ENCODE measurements around the gene CTCFL.

CTCFL gene

DNA sequence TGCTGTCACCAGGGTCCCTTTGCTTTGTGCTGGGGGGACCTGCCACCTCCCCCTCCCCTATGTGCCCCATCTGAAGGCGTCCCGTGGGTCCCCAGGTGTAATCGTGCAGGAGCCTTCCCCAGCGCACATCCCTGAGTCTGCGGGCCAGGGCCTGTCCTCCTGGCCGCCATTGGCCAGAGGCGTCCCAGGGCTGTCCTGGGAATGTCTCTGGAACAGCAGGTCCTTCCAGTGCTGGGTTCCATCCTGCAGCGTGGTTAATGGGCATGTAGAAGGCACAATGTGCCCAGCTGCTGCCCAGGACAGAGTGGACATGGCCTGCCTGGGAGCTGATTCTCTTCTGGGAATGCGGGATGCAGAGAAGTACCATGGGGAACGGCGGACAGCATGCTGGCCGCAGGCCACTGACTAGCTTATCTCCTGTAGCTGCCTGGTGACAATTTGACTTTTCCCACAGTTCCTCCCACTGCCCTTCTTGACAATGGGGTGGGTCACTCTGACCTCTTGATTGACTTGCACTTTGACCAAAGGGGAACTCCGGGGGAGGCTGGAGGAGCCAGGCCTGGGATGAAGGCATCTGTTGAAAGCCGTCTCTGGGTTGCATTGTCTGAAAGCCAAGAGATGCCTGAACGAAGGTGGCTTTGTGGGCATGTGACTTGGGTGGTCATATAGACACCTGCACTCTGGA, 64.0 kb downstream of the CTCFL start:
- TF ChIP-seq, protein P1, sequence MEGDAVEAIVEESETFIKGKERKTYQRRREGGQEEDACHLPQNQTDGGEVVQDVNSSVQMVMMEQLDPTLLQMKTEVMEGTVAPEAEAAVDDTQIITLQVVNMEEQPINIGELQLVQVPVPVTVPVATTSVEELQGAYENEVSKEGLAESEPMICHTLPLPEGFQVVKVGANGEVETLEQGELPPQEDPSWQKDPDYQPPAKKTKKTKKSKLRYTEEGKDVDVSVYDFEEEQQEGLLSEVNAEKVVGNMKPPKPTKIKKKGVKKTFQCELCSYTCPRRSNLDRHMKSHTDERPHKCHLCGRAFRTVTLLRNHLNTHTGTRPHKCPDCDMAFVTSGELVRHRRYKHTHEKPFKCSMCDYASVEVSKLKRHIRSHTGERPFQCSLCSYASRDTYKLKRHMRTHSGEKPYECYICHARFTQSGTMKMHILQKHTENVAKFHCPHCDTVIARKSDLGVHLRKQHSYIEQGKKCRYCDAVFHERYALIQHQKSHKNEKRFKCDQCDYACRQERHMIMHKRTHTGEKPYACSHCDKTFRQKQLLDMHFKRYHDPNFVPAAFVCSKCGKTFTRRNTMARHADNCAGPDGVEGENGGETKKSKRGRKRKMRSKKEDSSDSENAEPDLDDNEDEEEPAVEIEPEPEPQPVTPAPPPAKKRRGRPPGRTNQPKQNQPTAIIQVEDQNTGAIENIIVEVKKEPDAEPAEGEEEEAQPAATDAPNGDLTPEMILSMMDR (IDR thresholded peaks at IDR 0.05; ENCODE audit: low read depth, low read length): no peak
- in situ Hi-C loops (cut with HindIII; ENCODE audit: low sequenced_read_pairs): no loop called here
- no peak for DNase-seq (ENCODE audit: low read depth, low spot score)
- no peak overlapping the region for H3K4me3 ChIP-seq (ENCODE audit: low read depth, low read length)

DNA sequence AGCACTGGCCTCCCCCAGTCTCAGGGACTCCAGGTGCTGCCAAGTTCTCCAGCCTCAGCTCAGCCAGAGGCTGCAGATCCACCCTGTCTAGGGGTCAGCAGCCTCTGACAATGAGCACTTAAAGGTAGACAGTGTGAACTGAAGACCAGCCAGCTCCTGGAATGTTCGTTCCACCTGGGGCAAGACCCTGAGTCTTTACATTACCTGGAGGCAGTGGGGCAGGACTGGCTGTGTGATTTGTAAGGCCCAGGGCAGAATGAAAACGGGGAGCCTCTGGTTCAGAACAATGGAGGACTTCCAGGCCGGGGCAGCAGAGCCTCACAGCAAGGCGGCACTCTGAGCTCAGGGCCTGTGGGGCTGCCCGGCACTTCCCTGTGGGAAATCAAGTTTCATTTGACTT, 65.0 kb downstream of the CTCFL start:
- DNase-seq (ENCODE audit: low read depth, low spot score): no peak
- in situ Hi-C loops (cut with HindIII; ENCODE audit: low sequenced_read_pairs): no loop called here
- H3K4me3 ChIP-seq (ENCODE audit: low read depth, low read length): no peak overlapping the region

DNA sequence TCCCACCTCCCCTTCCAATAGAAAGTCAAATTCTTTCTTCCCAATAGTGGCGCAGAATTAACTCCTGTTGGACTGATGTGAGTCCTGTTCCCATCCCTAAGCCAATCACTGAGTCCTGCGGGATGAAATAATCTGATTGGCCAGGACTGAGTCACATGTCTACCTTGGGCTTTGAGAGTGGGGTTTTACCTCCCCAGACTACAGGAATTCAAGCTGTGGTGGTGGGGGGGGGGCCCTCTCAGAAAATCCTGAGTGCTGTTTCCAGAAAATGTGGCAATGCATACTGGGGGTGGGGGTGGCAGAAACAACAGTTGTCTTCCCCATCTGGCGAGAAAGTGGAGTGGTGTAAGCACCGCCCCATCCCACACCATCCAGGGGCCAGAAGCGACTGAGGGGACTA, 65.7 kb downstream of the CTCFL start:
- H3K4me3 ChIP-seq (ENCODE audit: low read depth, low read length): no peak overlapping the region
- DNase-seq (ENCODE audit: low read depth, low spot score): no peak
- TF ChIP-seq, protein P1 (IDR thresholded peaks at IDR 0.05; ENCODE audit: low read depth, low read length): no peak
- in situ Hi-C loops (cut with HindIII; ENCODE audit: low sequenced_read_pairs): no loop called here

More for the DNA sequence above, 65.0 kb downstream of the CTCFL start:
- TF ChIP-seq, protein P1 (IDR thresholded peaks at IDR 0.05; ENCODE audit: low read depth, low read length): no peak

DNA sequence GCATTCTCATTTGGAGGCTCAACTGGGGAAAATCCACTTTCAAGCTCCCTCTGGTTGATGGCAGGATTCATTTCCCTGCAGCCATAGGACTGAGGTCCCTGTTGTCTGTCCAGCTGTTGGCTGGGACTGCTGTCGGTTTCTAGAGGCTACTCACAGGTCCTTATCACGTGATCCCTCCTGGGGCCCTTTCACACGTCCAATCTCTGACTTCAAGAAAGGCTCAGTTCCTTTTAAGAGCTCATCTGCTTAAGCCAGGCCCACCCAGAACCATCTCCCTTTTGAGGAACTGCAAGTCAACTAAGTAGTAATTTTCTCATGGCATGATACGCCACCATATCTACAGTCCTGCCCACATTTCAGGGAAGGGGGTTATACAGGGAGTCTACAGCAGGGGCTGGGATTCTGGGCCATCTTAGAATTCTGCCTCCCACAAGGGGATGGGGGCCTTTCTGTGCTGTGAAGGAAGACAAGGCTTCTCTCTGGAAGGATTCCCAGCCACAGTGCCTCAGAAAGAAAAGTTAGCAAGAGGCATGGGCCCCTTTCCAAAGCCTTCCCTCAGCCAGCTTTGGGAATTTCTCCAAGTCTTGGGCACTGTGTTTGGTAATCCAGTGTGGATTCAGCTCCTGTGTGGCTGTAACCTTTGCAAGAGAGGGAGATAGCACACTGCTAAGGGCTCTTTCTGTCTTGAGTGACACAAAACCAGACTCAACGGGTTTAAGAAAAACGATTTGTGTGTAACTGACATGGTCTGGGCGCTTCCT, 66.4 kb downstream of the CTCFL start:
- in situ Hi-C loops (cut with HindIII; ENCODE audit: low sequenced_read_pairs): no loop called here

DNA sequence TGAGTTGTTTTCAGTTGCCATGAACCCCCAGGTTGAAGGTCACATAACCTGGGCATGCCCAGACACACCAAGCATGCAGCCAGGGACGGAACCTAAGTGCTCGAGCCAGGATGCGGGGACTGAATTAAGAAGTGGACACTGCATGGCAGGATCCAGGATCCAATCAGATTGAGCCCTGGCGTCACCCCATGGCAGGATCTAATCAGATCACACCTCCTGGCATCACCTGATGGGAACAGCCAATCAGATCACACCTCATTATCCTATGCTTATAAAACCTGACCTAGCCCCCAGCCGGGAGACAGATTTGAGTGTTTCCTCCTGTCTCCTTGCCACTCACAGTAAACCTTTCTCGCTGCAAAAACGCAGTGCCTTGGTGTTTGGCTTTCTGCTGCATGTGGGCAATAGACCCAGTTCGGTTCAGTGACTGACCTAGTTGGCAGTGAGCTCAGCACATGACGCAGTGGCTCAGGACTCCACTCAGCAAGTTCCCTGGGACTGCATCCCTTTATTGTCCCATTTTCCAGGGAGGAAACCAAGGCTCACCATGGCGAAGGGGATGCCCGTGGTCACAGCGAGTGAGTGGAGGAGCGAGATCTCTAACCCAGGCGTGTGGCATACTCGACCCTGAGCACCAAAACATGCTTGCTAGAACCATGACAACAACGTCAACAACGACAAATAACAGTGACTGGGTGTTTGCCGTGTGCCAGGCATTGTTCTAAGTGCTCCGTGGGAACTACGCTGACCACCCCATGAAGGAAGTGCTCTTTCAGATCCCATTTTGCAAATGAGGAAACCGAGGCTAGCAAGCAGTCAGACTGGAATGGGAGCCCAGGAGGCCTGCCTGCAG, 67.5 kb downstream of the CTCFL start:
- in situ Hi-C loops (cut with HindIII; ENCODE audit: low sequenced_read_pairs): no loop called here
- TF ChIP-seq, protein P1 (IDR thresholded peaks at IDR 0.05; ENCODE audit: low read depth, low read length): no peak
- no peak for DNase-seq (ENCODE audit: low read depth, low spot score)
- no peak overlapping the region for H3K4me3 ChIP-seq (ENCODE audit: low read depth, low read length)

More for the DNA sequence above, 66.4 kb downstream of the CTCFL start:
- no peak for DNase-seq (ENCODE audit: low read depth, low spot score)
- H3K4me3 ChIP-seq (ENCODE audit: low read depth, low read length): no peak overlapping the region
- TF ChIP-seq, protein P1 (IDR thresholded peaks at IDR 0.05; ENCODE audit: low read depth, low read length): no peak

DNA sequence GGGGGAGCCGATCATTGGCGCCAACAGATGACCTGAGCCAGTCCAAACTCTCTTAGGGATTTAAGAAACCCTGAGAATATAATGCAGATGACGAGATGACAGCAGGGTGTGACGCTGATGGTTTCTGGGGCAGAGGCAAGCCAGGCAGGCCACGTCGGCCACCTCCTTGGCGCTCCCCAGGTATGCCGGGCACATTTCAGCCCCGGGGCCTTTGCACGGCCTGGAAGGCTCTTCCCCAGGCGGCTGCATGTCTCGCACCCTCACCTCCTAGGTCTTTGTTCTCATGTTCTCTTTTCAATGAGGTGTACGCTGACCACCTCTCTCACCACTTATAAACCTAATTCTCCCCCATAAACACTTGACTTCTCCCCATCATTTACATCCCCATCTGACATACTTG, 68.8 kb downstream of the CTCFL start:
- TF ChIP-seq, protein P1 (IDR thresholded peaks at IDR 0.05; ENCODE audit: low read depth, low read length): no peak
- H3K4me3 ChIP-seq (ENCODE audit: low read depth, low read length): no peak overlapping the region
- DNase-seq (ENCODE audit: low read depth, low spot score): no peak
- in situ Hi-C loops (cut with HindIII; ENCODE audit: low sequenced_read_pairs): no loop called here

Data from astrocyte of the spinal cord (primary cell).